Testis (tissue), 2 donors: ENCODE results near the gene LASP1NB.

ENCODE experiments used
- DNase-seq: peaks from one replicate; pipeline ENCODE4 v3.0.0-alpha.2; 2019
- H3K27ac ChIP-seq, 2 donors: fragments of 200-600 bp; sonication (generic); one replicate each; pipeline ENCODE4 v1.5.1; 2019
- H3K27me3 ChIP-seq: fragments of 200-600 bp; sonication (generic); one replicate; pipeline ENCODE4 v1.5.1; 2019
- H3K36me3 ChIP-seq: fragments of 200-600 bp; sonication (generic); one replicate; pipeline ENCODE4 v1.5.1; 2017; ENCODE audit warnings: low read depth; ENCODE audit errors: missing control alignments
- H3K4me1 ChIP-seq: fragments of 200-600 bp; sonication (generic); one replicate; pipeline ENCODE4 v1.5.1; 2019
- H3K4me3 ChIP-seq, 2 donors: fragments of 200-600 bp; sonication (generic); one replicate each; pipeline ENCODE4 v1.5.1; 2017 to 2019
- H3K9me3 ChIP-seq: fragments of 200-600 bp; sonication (generic); one replicate; pipeline ENCODE4 v1.5.1; 2017
- CTCF ChIP-seq, 3 experiments: fragments of 450-650 bp in 2 of 3; fragments of 200-600 bp in 1 of 3; sonication (generic) in 1 of 3; IDR thresholded peaks; one replicate each; pipeline ENCODE4 v1.5.1; 2016 to 2019; ENCODE audit warnings: antibody characterized with exemption in 3 of 3, mild to moderate bottlenecking in 2 of 3, moderate library complexity in 1 of 3
- POLR2A ChIP-seq: fragments of 450-650 bp; IDR thresholded peaks from one replicate; pipeline ENCODE4 v1.6.1; 2017; ENCODE audit warnings: antibody characterized with exemption, mild to moderate bottlenecking, moderate library complexity
- WGBS, 2 donors: methylation state at CpG; one replicate each; pipeline ENCODE4 v1.1.5; 2018; 5-methylcytosine and 5-hydroxymethylcytosine counted together
- intact Hi-C: fragments of 100-400 bp; cut with DNase I; formaldehyde crosslinking; loops from one replicate; pipeline ENCODE4 v1.15.1; 2023; ENCODE audit warnings: low total_unique reads

LASP1NB gene

GRCh38 chr17:38919316-38920078, 5.9 kb upstream of the LASP1NB start:
- Histone ChIP-seq H3K27ac (no peak overlapping the region), H3K36me3 (no peaks in the 10 kb centered on the region), H3K9me3 (no peaks in the 10 kb centered on the region), H3K4me1 (no peaks in the 10 kb centered on the region), H3K4me3 (no peak overlapping the region), H3K27me3 (no peaks in the 10 kb centered on the region)
- intact Hi-C loops = no loop called here
- peak; percentile 11 for DNase-seq
- no peak for TF ChIP-seq POLR2A
- TF ChIP-seq CTCF (IDR thresholded peaks at IDR 0.05) = no peak
- WGBS, 2 donors = 91 to 95% methylated on average over 13 to 16 of the region's 16 CpGs

GRCh38 chr17:38920374-38921291, 4.8 kb upstream of the LASP1NB start:
- no peaks in the 10 kb centered on the region for H3K27me3 ChIP-seq
- TF ChIP-seq CTCF (IDR thresholded peaks at IDR 0.05) = no peak
- TF ChIP-seq POLR2A = no peak
- H3K36me3 ChIP-seq = no peaks in the 10 kb centered on the region
- no peaks in the 10 kb centered on the region for H3K4me1 ChIP-seq
- 70 to 75% methylated on average over 9 of the region's 9 CpGs for WGBS, 2 donors
- H3K27ac ChIP-seq = no peak overlapping the region
- intact Hi-C loops = no loop called here
- H3K9me3 ChIP-seq = no peaks in the 10 kb centered on the region
- H3K4me3 ChIP-seq = no peak overlapping the region
- DNase-seq = peak; percentile 9

- Histone ChIP-seq H3K27me3 (no peaks in the 10 kb centered on the region), H3K27ac (no peak overlapping the region), H3K9me3 (no peaks in the 10 kb centered on the region), H3K4me3 (no peak overlapping the region), H3K4me1 (no peaks in the 10 kb centered on the region), H3K36me3 (no peaks in the 10 kb centered on the region)
- peak; percentile 13 for DNase-seq
- WGBS, 2 donors = 83 to 89% methylated on average over 13 of the region's 13 CpGs
- TF ChIP-seq POLR2A (no peak), CTCF (IDR thresholded peaks at IDR 0.05) (no peak)
- intact Hi-C loops = no loop called here
These were observed 3.5 kb upstream of the LASP1NB start for GRCh38 chr17:38921756-38922411.

- Histone ChIP-seq H3K9me3 (no peaks in the 10 kb centered on the region), H3K4me1 (no peaks in the 10 kb centered on the region), H3K4me3 (no peak overlapping the region), H3K27me3 (no peaks in the 10 kb centered on the region), H3K36me3 (no peaks in the 10 kb centered on the region), H3K27ac (no peak overlapping the region)
- WGBS, 2 donors = 50 to 65% methylated on average over 6 of the region's 6 CpGs
- TF ChIP-seq CTCF (IDR thresholded peaks at IDR 0.05) (no peak), POLR2A (no peak)
- peak; percentile 78 for DNase-seq
- intact Hi-C loops = no loop called here
These were observed 2.7 kb upstream of the LASP1NB start for GRCh38 chr17:38922538-38923297.
